ENCODE results near the gene FBL.

Gene FBL

DNA sequence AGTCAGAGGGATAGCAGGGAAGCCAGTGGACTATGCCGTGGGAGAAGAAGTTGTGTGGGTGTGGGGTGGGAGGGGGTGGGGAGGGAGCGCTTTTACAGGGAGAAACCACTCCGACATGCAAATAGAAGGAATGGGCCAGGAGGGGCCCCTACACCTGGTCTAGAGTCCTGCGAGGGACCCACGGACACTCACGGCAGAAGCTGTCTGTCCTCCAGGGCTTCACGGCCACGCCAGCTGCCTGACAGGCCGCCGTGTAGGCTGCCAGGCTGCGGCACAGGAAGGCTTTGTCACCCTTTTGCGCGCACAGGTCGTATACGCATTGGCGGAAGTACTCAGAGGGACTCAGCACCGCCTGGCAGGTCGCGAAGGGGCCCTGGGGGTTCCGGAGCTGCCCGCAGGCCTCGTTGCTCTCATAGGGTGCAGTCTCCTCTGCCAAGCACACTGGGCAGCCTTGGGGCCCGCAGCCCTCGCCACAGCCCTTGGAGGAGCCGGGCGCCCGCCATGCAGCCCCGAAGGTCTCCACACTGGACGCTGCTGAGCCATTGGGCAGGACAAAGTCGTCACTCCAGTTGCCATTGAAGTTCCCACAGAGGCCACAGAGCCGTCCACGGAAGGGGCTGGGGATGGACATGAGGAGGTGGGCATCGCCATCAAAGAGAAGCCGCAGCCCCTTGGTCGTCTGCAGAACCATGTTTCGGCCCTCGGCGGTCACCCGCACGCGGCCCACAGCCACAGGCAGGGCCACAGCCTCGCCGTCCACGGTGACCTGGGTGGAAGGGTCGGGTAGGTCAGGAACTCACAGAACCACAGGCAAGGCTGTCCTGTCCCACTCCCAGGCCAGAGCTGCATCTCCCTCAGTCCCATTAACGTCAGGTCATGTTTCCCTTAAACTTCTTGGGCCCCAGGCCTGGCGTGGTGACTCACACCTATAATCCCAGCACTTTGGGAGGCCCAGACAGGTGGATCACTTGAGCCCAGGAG is 26.0 kb upstream of the FBL start:
- H3K9me3 ChIP-seq (ENCODE audit: insufficient read depth, low read depth, low read length): no peaks in the 10 kb centered on the region
- H3K36me3 ChIP-seq (ENCODE audit: insufficient read depth, low read length): no peaks in the 10 kb centered on the region
- H3K9me2 ChIP-seq (replicated peaks; ENCODE audit: low read depth, low read length): no peaks in the 10 kb centered on the region
- no peak overlapping the region for H3K9ac ChIP-seq (ENCODE audit: low read depth, low read length, poor library complexity, severe bottlenecking)
- H3K27me3 ChIP-seq (ENCODE audit: insufficient read depth, low read length, poor library complexity, severe bottlenecking): no peaks in the 10 kb centered on the region
- no peak overlapping the region for H3K4me3 ChIP-seq (ENCODE audit: low read length, poor library complexity, severe bottlenecking)
- TF ChIP-seq, protein P1, sequence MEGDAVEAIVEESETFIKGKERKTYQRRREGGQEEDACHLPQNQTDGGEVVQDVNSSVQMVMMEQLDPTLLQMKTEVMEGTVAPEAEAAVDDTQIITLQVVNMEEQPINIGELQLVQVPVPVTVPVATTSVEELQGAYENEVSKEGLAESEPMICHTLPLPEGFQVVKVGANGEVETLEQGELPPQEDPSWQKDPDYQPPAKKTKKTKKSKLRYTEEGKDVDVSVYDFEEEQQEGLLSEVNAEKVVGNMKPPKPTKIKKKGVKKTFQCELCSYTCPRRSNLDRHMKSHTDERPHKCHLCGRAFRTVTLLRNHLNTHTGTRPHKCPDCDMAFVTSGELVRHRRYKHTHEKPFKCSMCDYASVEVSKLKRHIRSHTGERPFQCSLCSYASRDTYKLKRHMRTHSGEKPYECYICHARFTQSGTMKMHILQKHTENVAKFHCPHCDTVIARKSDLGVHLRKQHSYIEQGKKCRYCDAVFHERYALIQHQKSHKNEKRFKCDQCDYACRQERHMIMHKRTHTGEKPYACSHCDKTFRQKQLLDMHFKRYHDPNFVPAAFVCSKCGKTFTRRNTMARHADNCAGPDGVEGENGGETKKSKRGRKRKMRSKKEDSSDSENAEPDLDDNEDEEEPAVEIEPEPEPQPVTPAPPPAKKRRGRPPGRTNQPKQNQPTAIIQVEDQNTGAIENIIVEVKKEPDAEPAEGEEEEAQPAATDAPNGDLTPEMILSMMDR (conservative IDR thresholded peaks at IDR 0.05; ENCODE audit: low read length): no peak
- no peak for TF ChIP-seq EZH2phosphoT487 (IDR thresholded peaks at IDR 0.05; ENCODE audit: borderline replicate concordance)
- H3K4me1 ChIP-seq (ENCODE audit: insufficient read depth, low read length, poor library complexity, severe bottlenecking): no peaks in the 10 kb centered on the region
- no peaks in the 10 kb centered on the region for H3K79me2 ChIP-seq (ENCODE audit: insufficient read depth, low read length)
- H4K20me1 ChIP-seq (ENCODE audit: insufficient read depth, low read length, poor library complexity, severe bottlenecking): no peaks in the 10 kb centered on the region
- no peak overlapping the region for H2AFZ ChIP-seq (ENCODE audit: low read length)
- no peaks in the 10 kb centered on the region for H3F3A ChIP-seq (ENCODE audit: low read depth)
- no peak overlapping the region for H3K4me2 ChIP-seq (ENCODE audit: low read depth, low read length, poor library complexity, severe bottlenecking)

DNA sequence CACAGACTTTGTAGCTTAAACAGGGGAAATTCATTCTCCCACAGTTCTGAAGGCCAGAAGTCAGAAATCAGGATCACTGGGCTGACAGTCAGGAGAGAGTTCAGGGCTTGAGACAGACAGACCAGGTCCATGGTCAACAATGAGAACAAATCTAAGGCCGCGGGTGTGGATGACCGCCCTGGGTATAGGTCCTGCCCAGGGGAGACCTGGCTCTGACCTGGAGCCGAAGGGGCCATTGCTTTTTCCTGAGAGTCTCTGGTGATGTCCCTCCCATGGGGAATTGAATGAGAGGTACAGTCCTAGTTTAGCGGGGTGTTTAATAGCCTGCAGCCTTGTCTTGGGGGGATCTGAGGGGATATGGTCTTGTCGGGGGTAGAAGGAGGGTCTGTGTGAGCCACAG is 25.2 kb upstream of the FBL start:
- H2AFZ ChIP-seq (ENCODE audit: low read length): no peak overlapping the region
- H3K36me3 ChIP-seq (ENCODE audit: insufficient read depth, low read length): no peaks in the 10 kb centered on the region
- no peaks in the 10 kb centered on the region for H3K9me3 ChIP-seq (ENCODE audit: insufficient read depth, low read depth, low read length)
- TF ChIP-seq, protein P1 (conservative IDR thresholded peaks at IDR 0.05; ENCODE audit: low read length): no peak
- no peak for TF ChIP-seq EZH2phosphoT487 (IDR thresholded peaks at IDR 0.05; ENCODE audit: borderline replicate concordance)
- H3K9ac ChIP-seq (ENCODE audit: low read depth, low read length, poor library complexity, severe bottlenecking): no peak overlapping the region
- H4K20me1 ChIP-seq (ENCODE audit: insufficient read depth, low read length, poor library complexity, severe bottlenecking): no peaks in the 10 kb centered on the region
- H3K27me3 ChIP-seq (ENCODE audit: insufficient read depth, low read length, poor library complexity, severe bottlenecking): no peaks in the 10 kb centered on the region
- no peak overlapping the region for H3K4me3 ChIP-seq (ENCODE audit: low read length, poor library complexity, severe bottlenecking)
- H3K9me2 ChIP-seq (replicated peaks; ENCODE audit: low read depth, low read length): no peaks in the 10 kb centered on the region
- no peaks in the 10 kb centered on the region for H3F3A ChIP-seq (ENCODE audit: low read depth)
- H3K4me2 ChIP-seq (ENCODE audit: low read depth, low read length, poor library complexity, severe bottlenecking): no peak overlapping the region
- H3K4me1 ChIP-seq (ENCODE audit: insufficient read depth, low read length, poor library complexity, severe bottlenecking): no peaks in the 10 kb centered on the region
- no peaks in the 10 kb centered on the region for H3K79me2 ChIP-seq (ENCODE audit: insufficient read depth, low read length)

DNA sequence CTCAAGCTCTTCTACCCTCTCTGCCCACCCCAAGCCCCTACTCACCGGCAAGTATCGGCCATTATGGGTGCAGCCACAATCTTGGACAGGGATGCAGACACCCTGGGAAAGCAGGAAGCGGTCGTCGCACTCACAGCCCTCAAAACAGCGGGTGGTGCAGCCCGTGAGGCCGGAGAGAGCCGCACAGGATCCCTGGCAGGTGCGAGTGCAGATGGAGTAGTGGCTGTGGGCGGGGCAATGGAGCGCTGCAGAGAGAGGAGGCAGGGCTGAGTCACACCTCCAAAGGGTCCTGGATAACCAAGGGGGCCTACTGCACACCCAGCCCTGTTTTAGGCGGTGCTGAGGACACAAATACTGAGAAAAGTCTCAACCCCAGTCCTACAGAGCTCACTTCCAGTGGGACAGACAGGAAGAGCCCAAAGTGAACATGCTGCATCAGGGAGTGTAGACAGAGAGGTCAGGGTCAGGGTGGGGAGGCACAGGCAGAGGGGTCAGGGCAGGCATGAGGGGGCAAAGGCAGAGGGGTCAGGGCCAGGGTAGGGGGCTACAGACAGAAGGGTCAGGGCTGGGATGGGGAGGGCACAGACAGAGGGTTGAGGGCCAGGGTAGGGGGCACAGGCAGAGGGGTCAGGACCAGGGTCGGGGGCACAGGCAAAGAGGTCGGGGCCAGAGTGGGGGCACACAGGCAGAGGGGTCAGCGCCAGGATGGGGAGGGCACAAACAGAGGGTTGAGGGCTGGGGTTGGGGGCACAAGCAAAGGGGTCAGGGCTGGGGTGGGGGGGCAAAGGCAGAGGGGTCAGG is 24.2 kb upstream of the FBL start:
- Histone ChIP-seq H3K9me3 (ENCODE audit: insufficient read depth, low read depth, low read length) (no peaks in the 10 kb centered on the region), H4K20me1 (ENCODE audit: insufficient read depth, low read length, poor library complexity, severe bottlenecking) (no peaks in the 10 kb centered on the region), H3K36me3 (ENCODE audit: insufficient read depth, low read length) (no peaks in the 10 kb centered on the region), H3F3A (ENCODE audit: low read depth) (no peaks in the 10 kb centered on the region), H3K4me2 (ENCODE audit: low read depth, low read length, poor library complexity, severe bottlenecking) (no peak overlapping the region), H3K9ac (ENCODE audit: low read depth, low read length, poor library complexity, severe bottlenecking) (no peak overlapping the region), H3K27me3 (ENCODE audit: insufficient read depth, low read length, poor library complexity, severe bottlenecking) (no peaks in the 10 kb centered on the region), H2AFZ (ENCODE audit: low read length) (no peak overlapping the region), H3K9me2 (replicated peaks; ENCODE audit: low read depth, low read length) (no peaks in the 10 kb centered on the region), H3K4me3 (ENCODE audit: low read length, poor library complexity, severe bottlenecking) (no peak overlapping the region), H3K4me1 (ENCODE audit: insufficient read depth, low read length, poor library complexity, severe bottlenecking) (no peaks in the 10 kb centered on the region), H3K79me2 (ENCODE audit: insufficient read depth, low read length) (no peaks in the 10 kb centered on the region)
- TF ChIP-seq, protein P1 (conservative IDR thresholded peaks at IDR 0.05; ENCODE audit: low read length): no peak
- TF ChIP-seq EZH2phosphoT487 (IDR thresholded peaks at IDR 0.05; ENCODE audit: borderline replicate concordance): no peak
